ENCODE data around the gene ZSCAN22. TPM values are rescaled to one million over a fixed set of nuclear protein-coding genes. Genes with fewer than 3 reads are reported as not detected.
A peak's percentile ranks its signal among the peaks of the same experiment; 100 is the strongest.

Gene ZSCAN22
- total and polyA plus RNA-seq, 2 of the 13 experiments (the other 11 are each of a cell fraction or from before 2014, with no cell fraction given) = 2.5 to 3.5 TPM

GRCh38 chr19:58278541-58279041 lies 48.2 kb upstream of the ZSCAN22 start, which contains the start of gene ZNF8 (continued):
- TF ChIP-seq, protein P1, sequence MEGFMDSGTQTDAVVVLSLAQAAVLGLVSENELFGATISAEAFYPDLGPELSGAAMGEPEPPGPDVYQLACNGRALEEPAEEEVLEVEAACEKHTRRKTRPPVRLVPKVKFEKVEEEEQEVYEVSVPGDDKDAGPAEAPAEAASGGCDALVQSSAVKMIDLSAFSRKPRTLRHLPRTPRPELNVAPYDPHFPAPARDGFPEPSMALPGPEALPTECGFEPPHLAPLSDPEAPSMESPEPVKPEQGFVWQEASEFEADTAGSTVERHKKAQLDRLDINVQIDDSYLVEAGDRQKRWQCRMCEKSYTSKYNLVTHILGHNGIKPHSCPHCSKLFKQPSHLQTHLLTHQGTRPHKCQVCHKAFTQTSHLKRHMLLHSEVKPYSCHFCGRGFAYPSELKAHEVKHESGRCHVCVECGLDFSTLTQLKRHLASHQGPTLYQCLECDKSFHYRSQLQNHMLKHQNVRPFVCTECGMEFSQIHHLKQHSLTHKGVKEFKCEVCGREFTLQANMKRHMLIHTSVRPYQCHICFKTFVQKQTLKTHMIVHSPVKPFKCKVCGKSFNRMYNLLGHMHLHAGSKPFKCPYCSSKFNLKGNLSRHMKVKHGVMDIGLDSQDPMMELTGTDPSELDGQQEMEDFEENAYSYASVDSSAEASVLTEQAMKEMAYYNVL (CRISPR knock-in tag; IDR thresholded peaks at IDR 0.05; ENCODE audit: borderline replicate concordance) = no peak
- TF ChIP-seq SP4 (CRISPR knock-in tag; IDR thresholded peaks at IDR 0.05) (peak; percentile 75), ZFYVE20 (CRISPR knock-in tag; IDR thresholded peaks at IDR 0.05; ENCODE audit: borderline replicate concordance, low read depth) (0 out of 2 replicates have a peak, but pooled peaks have one; percentile 21), POLR2AphosphoS2 (IDR thresholded peaks at IDR 0.05; ENCODE audit: low read depth, low read length) (no peak), MYPOP (CRISPR knock-in tag; IDR thresholded peaks at IDR 0.05) (peak; percentile 90; the same call in 1 of the 2 replicates), SOX13 (IDR thresholded peaks at IDR 0.05) (no peak), SOX13 (CRISPR knock-in tag; conservative IDR thresholded peaks at IDR 0.05 in 1 of 2, IDR thresholded peaks at IDR 0.05 in 1 of 2) (no peak), ZNF484 (CRISPR knock-in tag; IDR thresholded peaks at IDR 0.05; ENCODE audit: borderline replicate concordance, low read depth) (no peak; the same call in 1 of the 2 replicates), ETV5 (CRISPR knock-in tag; IDR thresholded peaks at IDR 0.05; ENCODE audit: borderline replicate concordance) (no peak), ELF3 (CRISPR knock-in tag; IDR thresholded peaks at IDR 0.05) (peak; percentile 19; the same call in 1 of the 2 replicates), NCOA2 (CRISPR knock-in tag; IDR thresholded peaks at IDR 0.05) (peak; percentile 6; the same call in 1 of the 2 replicates), PLRG1 (conservative IDR thresholded peaks at IDR 0.05) (no peak), ZNF770 (CRISPR knock-in tag; IDR thresholded peaks at IDR 0.05) (no peak), ZNF850 (CRISPR knock-in tag; conservative IDR thresholded peaks at IDR 0.05) (no peak), GPN1 (CRISPR knock-in tag; IDR thresholded peaks at IDR 0.05; ENCODE audit: borderline replicate concordance) (no peak), FOXK2 (IDR thresholded peaks at IDR 0.05) (peak; percentile 15; the same call in 1 of the 2 replicates), HOXA9 (CRISPR knock-in tag; IDR thresholded peaks at IDR 0.05; ENCODE audit: borderline replicate concordance) (no peak), GTF3A (CRISPR knock-in tag; conservative IDR thresholded peaks at IDR 0.05) (no peak)
- TF ChIP-seq, protein P2, sequence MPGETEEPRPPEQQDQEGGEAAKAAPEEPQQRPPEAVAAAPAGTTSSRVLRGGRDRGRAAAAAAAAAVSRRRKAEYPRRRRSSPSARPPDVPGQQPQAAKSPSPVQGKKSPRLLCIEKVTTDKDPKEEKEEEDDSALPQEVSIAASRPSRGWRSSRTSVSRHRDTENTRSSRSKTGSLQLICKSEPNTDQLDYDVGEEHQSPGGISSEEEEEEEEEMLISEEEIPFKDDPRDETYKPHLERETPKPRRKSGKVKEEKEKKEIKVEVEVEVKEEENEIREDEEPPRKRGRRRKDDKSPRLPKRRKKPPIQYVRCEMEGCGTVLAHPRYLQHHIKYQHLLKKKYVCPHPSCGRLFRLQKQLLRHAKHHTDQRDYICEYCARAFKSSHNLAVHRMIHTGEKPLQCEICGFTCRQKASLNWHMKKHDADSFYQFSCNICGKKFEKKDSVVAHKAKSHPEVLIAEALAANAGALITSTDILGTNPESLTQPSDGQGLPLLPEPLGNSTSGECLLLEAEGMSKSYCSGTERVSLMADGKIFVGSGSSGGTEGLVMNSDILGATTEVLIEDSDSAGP (CRISPR knock-in tag; IDR thresholded peaks at IDR 0.05; ENCODE audit: borderline replicate concordance) = no peak
- TF ChIP-seq, protein P3, sequence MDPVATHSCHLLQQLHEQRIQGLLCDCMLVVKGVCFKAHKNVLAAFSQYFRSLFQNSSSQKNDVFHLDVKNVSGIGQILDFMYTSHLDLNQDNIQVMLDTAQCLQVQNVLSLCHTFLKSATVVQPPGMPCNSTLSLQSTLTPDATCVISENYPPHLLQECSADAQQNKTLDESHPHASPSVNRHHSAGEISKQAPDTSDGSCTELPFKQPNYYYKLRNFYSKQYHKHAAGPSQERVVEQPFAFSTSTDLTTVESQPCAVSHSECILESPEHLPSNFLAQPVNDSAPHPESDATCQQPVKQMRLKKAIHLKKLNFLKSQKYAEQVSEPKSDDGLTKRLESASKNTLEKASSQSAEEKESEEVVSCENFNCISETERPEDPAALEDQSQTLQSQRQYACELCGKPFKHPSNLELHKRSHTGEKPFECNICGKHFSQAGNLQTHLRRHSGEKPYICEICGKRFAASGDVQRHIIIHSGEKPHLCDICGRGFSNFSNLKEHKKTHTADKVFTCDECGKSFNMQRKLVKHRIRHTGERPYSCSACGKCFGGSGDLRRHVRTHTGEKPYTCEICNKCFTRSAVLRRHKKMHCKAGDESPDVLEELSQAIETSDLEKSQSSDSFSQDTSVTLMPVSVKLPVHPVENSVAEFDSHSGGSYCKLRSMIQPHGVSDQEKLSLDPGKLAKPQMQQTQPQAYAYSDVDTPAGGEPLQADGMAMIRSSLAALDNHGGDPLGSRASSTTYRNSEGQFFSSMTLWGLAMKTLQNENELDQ (CRISPR knock-in tag; IDR thresholded peaks at IDR 0.05; ENCODE audit: borderline replicate concordance) = no peak
